NCI-H187 (cell line): ENCODE measurements around the gene RRP1B.
"Not testable (repeated sequence)": the region's sequence is repeated elsewhere in the genome, so short reads cannot be mapped to it uniquely, and the experiment has no call there.

Experiments used
- DNase-seq, 2 experiments: peaks; one replicate each; lab custom pipeline; 2025; lab: John Stamatoyannopoulos, UW

RRP1B gene

GRCh38 chr21:43701936-43702784 is 42.8 kb downstream of the RRP1B start:
- DNase-seq = no peak

GRCh38 chr21:43702785-43703034 is 43.4 kb downstream of the RRP1B start:
- DNase-seq = no peak

DNA sequence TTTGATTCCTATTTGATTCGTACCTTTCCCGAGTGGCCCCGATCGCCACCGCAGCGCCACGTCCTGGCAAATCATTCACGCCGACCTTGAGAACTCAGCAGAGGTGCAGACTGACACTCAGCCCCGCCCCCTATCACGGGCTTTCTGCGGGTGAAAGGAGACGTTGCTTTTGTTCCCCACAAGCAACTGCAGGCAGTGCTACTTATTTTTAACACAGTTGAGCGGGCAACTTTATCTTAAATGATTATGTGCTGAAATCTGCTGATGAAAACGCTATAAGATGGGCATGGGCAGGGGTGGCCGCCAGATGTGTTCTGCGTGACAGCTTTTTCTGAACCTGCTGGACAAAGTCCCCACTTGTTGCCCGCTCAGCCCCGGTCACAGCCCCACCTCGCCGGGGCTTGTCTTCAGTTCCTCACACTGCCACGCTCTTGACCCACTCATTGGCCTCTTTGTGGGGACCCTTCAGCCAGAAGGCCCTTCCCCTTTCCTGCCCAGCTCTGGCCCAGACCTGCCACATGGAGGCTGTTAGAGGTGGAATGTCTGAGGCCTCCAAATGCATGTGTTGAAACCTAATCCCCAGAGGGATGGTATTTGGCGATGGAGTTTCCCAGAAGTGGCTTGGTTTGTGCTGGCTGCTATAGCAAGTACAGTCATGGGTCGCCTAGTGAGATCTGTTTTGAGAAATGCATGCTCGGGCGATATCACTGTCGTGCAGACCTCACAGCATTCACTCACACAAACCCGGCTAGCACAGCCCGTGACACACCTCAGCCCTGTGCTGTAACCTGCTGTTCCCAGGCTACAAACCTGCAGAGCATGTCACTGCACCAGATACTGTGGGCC is 43.9 kb downstream of the RRP1B start:
- no peak for DNase-seq

DNA sequence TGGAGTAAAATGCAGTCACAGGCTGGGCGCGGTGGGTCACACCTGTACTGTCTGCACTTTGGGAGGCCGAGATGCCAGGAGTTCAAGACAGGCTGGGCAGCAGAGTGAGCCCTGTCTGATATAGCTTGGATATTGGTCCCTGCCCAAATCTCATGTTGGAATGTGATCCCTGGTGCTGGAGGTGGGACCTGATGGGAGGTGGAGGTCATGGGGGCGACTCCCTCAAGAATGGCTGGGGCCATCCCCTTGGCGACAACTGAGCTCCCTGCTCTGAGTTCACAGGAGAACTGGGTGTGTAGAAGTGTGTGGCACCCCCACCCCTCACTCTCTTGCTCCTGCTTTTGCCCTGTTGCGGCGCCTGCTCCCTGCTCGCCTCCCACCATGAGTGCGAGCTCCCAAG is 48.1 kb downstream of the RRP1B start:
- no peak for DNase-seq

GRCh38 chr21:43708745-43709381 is 49.5 kb downstream of the RRP1B start:
- no peak for DNase-seq

- DNase-seq = peak; percentile 20 to 49
These were observed 53.0 kb downstream of the RRP1B start for GRCh38 chr21:43712268-43712942.

DNA sequence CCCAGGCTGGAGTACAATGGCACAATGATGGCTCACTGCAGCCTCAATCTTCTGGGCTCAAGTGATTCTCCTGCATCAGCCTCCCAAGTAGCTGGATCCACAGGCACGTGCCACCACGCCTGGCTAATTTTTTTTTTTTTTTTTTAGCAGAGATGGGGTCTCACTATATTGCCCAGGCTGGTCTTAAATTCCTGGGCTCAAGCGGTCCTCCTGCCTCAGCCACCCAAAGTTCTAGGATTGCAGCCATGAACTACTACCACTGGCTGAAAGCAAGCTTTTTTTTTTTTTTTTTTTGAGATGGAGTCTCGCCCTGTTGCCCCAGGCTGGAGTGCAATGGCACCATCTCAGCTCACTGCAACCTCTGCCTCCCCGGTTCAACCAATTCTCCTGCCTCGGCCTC is 53.8 kb downstream of the RRP1B start:
- not testable (repeated sequence) for DNase-seq

DNA sequence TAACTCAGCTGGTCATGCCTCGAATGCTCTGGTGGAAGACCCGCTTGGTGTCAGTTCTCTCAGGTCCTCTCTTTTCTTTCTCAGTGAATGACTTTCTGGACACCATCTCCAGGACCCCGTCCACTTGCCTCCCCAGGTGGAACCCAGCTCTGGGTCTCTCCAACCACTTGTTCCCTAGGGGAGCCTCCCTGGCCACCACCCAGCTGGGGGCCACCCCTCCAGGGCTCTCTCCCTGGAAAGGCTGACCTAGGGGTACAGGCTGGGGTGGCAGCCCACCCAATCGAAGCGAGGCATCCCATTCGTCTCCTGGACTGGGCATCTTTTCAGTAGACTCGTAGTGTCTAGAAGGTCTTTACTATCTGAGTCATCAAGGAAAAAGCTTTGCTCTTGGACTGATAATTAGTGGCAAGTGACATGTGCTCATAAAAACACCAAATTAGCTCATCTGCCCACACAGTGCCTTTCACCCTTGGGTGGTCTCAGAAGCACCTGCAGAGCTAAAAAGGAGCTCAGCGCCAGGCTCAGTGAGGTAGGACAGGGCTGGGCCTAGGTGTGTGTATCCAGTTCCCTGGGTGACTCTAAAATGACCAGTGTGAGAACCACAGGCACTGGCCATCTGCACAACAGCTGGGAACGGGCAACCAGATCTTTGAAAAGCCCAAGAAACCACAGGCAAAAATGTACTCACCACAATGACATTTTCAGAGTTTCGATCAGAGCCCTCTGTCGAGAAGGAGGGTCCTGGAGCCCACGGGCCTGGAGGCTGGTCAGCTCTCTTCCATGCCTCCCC is 57.2 kb downstream of the RRP1B start:
- no peak for DNase-seq

DNA sequence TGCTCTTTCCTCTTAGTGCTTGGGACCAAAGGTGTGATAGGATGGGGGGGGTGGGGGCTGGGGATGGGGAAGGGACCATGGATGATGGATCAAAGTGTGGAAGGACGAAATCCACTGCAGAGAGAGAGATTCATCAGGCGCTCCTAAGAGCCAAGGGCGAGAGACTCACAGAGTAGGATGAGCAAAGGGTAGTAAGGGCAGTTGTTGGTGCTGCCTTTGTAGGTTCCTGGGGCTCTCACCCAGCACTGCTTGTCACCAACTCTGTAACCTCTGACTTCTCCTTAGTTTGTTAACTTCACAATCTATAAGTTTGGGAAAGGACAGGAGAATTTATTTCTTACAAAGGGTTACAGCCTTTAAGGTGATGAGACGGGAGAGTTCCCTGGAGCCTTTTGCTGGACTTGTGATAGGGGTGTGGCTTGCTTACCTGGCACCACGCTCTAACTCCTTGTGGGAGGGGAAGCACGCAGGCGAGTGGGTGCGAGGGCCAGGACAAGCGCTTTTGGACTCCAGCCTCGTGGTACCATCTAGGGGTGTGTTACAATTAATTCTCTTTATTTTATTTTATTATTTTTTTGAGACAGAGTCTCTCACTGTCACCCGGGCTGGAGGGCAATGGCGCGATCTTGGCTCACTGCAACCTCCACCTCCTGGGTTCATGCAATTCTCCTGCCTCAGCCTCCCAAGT is 58.0 kb downstream of the RRP1B start:
- no peak for DNase-seq

- no peak for DNase-seq
These were observed 58.9 kb downstream of the RRP1B start for GRCh38 chr21:43717967-43718871.

- DNase-seq = peak; percentile 51 to 91
These were observed 59.8 kb downstream of the RRP1B start, which contains the start of gene PDXK for GRCh38 chr21:43718872-43719747. PDXK (plus strand) TSS chr21:43719129; CDS start chr21:43719295, 166 bp downstream.

DNA sequence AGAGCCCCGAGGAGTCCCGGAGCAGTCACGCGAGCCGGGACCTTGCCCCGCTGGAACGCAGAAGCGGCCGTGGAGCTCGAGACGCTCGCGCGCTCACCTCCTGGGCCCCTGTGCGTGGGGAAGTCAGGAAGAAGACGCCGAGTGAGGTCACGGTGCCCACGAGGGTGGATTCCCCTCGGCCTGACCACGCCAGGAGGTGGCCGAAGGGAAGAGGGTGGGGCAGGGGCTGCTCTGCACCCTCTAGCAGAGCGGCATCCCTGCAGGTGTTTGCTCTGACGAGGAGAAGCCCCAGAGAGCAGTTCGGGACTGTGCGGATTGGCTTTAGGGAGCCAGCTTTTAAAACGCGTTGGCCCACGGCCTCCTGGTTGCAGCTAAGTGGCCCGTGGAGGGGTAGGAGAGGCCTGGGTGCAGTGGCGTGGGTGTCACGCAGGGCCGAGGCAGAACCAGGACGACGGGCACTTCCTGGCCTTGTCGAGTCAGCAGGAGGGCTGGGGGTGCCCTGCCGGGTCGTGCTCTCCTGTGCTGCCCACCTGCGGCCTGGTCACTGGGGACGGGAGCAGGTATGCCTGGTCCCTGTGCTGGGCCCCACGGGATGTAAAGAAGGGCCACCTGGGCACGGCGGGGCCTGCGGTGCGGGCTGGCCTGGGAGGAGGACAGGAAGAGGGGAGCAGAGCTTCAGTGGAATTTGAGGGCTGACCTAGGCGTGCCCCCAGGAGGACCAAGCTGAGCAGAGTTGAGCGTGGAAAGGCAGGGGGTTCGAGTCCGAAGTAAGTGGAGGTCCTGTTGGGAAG is 60.6 kb downstream of the RRP1B start:
- DNase-seq = no peak

DNA sequence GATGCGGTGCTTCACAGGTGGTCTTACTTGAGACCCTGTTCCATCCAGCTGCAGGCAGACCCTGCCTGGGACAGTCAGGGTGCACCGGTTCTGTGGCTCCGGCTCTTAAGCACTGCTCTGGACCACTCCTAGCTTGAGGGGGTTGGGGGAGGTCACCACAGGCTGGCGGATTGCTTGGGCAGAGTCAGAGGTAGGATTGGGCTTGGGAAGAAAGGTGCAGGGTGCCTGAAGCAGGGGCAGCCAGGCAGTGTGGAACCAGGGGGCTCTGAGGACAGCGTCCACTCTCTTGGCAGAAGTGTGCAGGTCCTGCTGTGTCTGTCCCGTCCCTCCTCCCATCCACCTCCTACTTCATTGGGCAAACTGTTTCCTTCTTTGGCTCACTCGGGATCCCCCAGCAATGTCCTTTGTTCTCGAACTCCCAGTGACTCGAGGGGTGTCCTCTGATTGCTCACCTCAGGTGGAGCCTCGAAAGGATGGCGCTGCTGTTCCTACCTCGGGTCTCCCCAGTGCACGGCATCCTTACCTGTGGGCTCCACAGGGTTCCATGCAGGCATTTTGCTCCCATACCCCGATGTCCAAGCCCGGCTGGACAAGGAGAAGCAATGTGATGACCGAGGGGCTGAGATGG is 61.3 kb downstream of the RRP1B start:
- DNase-seq = no peak

GRCh38 chr21:43721206-43721605 is 61.8 kb downstream of the RRP1B start:
- DNase-seq = no peak

DNA sequence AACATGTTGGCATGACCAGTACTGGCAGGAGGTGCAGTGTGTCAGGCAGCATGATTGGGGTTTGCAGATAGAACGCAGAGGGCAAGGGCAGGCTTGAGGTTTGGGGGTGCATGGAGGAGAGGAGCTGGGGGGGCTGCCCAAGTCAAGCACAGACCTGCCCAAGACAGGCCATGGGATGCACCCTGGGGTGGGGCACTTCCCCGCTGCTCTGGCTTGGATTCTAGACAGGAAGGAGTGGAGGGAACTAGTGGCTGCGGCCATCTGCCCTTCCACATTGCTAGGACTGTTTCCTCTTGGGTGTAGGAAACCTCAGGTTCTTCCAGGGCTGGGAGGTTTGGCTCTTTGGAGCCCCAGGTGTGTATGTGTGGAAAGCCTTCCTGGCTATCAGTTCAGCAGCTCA is 62.6 kb downstream of the RRP1B start:
- DNase-seq = no peak

GRCh38 chr21:43723648-43724047 is 64.3 kb downstream of the RRP1B start:
- DNase-seq = no peak
